Eye (tissue), 1 donor: ENCODE results near the gene CETP.
"Not testable (repeated sequence)": the region's sequence is repeated elsewhere in the genome, so short reads cannot be mapped to it uniquely, and the experiment has no call there.

Experiments
- DNase-seq: peaks from one replicate; pipeline ENCODE4 v3.0.0-alpha.2; 2015

Gene CETP

DNA sequence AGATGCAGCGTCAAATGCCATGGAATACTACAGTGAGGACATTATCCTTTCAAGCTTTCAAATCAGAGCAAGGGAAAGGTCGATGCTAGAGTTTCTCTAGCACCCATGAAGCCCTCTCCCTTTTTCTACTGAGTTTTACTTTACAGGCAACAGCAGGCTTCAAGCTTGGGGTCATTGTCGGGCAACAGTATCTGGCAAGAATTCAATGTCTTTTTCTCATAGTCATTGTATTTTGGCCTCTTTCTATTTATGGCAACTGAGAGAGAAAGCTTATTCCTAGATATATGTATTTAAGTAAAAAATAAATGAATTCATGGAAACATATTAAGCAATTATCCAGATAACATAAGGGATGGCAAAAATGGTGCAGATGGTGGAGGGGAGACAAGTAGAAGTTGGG is 364 bp upstream of the CETP start:
- DNase-seq: no peak

DNA sequence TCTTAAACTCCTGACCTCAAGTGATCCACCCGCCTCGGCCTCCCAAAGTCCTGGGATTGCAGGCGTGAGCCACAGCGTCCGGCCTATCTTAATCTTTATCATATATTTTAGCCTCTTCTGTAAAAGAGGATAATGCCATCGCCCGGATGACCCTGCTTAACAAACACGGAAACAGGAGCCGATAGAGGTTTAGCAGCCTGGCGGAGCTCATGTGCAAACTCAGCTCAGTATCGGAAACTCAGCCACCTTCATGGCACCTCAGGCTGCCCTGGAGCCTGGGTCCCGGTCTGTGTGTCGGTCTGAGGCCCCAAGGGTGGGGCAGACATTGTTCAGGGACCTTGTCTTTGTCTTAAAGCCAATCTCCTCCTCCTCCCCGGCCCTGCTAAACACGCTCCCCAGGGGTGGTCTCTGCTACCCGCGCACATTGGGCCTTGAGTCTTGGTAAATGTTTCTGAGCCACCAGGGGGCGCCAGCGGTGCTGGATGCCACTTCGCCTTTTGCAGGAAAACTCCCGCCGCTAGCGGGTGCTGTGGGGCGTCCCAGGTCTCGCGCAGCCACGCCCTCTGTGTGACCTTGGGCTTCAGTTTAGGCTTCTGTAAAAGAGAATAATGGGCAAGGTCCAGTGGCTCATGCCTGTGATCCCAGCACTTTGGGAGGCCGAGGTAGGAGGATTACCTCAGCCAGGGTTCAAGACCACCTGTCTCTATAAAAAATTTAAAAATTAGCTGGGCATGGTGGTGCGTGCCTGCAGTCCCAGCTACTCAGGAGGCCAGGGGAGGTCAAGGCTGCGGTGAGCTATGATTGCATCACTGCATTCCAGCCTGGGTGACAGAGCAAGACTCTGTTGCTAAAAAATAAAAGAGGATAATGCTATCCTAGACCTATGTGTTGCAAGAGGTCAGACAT is 2.7 kb downstream of the CETP start:
- DNase-seq: peak; percentile 89

DNA sequence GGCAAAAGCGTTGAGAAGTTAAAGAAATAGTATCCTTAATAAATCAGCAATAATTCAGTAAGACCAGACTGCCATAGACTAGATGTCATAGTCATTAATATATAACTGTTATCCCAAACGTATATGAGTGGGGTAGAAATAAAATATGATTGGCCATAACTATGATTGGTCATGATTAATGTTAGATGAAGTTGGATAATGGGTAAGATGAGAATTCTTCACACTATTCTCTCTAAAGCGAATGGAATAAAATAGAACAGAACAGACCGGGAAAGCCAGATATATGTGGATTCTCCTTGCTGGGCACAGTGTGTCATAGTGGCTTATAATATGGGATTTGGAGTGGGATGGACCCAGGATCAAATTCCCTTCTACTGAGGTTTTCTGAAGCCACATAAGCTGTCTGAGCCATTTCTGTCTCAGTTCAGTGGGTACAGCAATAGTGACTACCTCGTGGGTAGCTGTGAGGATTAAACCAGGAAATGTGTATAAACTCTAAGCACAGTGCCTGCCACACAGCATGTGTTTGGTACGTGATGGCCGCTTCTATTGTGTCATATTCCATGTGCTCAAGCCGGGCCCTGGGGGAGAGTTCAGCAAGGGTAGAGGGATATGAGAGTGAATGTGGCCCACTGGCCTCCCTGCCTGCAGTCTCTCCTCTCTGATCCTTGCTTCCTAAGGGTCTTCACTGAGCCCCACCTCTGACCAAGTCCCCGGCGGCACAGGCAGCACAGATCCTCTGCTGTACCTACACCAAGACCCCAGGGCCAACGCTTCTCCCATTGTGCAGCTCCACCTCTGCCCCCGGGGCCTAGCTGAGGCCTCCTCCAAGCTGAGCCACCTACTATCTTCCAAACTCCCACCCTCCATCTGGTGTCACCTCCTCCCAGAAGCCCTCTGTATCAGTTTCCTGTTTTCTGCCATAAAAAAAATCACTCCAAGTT is 3.7 kb downstream of the CETP start:
- no peak for DNase-seq

GRCh38 chr16:56966093-56966475 is 4.3 kb downstream of the CETP start:
- DNase-seq: no peak

DNA sequence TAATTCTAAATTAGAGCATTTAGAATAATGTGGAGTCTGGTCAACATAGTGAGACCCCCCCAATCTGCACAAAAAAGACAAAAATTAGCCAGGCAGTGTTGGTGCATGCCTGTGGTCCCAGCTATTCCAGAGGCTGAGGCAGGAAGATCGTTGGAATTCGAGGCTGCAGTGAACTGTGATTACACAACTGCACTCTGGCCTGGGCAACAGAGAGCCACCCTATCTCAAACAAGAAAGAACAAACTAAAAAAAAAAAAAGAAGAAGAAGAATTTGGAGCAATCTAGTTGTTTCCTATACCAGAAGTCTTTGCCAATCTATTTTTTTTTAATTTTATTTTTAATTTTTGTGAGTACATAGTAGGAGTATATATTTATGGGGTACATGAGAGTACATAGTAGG is 6.0 kb downstream of the CETP start:
- DNase-seq: no peak

- no peak for DNase-seq
Observed at GRCh38 chr16:56969769-56970168, 8.0 kb downstream of the CETP start.

DNA sequence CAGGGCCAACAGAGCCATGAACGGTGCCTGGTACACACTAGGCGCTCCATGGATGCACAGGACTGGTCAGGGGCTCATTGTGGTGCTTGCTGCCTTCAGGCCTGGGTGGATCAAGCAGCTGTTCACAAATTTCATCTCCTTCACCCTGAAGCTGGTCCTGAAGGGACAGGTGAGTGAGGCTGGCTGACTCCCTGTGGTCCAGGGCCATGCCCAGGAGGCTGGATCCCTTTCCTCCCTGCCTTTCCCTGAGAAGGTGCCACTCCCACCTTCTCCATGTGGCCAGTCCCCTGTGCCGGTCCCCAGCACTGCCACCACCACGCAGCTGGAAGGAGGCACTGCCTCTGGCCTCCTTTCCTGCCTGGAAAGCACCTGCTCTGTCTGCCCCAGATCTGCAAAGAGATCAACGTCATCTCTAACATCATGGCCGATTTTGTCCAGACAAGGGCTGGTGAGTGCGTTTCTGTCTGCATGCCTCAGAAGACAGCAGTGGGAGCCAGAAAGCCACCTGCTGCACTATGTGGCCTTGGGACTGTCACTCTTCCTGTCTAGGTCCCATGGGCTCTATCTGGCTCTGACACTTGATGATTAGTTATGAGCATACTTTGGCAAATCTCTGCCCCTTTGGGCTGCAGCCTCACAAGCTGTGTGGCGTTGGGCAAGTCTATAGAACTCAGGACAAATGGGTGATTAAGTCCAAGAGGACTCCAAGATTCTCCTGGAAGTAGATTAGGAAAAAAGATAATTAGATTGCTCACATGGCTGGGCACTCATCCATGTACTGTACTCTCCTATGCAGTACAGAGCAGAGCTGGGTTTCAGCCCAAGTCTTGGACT is 9.4 kb downstream of the CETP start:
- DNase-seq: no peak

GRCh38 chr16:56971768-56972043 is 10.0 kb downstream of the CETP start:
- no peak for DNase-seq

- no peak for DNase-seq
Observed at GRCh38 chr16:56972403-56973293, 10.9 kb downstream of the CETP start.

- no peak for DNase-seq
Observed at GRCh38 chr16:56973294-56973689, 11.5 kb downstream of the CETP start.

GRCh38 chr16:56973899-56974298 is 12.1 kb downstream of the CETP start:
- not testable (repeated sequence) for DNase-seq

DNA sequence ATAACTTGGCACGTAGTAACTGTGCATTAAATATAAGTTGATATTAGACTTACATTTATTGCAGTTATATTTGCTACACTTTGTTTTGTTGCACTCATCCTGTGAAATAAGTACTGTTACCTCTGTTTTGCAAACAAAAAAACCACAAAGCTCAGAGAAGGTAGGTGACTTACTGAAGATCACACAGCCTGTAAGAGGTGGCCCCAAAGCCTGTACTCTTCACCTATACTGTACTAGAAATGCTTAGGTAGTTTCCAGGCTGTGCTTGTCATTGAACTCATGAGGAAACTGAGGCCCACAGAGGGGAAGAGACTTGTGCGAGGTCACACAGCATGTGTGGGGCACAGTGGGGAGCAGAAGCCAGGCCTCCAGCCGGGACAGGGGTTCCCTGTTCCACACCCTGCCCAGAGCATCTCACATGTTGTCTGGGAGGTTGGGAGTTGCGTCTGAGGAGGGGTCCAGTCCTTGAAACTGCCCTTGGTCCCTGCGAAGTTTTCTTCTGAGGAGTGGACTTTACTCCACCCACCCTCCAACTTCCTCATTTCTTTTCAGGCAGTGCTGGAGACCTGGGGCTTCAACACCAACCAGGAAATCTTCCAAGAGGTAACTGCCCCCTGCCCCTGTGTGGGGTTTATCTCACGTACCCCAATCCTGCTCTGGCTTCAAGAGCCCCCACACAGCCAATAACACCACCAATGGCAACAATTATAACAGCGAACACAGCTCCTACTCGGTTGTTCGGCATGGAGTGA is 13.0 kb downstream of the CETP start:
- no peak for DNase-seq

DNA sequence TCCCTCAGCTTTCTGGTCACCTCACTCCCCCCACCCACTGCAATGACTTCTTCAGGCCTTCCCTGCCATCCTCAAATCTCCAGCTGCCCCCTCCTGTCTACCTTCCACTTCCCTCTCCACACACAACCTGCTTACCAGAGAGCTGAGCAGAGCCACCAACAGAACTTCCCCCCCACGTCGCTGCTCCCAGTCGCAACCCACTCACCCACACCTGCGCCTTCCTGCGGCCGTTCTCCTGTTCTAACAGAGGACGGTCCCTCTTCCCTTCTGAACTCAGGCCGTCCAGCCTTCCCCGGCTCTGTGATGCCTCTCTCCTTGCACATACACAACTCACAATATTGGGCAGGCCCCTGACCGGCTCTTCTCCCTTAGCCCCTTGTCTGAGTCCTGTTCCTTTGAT is 14.0 kb downstream of the CETP start:
- no peak for DNase-seq

DNA sequence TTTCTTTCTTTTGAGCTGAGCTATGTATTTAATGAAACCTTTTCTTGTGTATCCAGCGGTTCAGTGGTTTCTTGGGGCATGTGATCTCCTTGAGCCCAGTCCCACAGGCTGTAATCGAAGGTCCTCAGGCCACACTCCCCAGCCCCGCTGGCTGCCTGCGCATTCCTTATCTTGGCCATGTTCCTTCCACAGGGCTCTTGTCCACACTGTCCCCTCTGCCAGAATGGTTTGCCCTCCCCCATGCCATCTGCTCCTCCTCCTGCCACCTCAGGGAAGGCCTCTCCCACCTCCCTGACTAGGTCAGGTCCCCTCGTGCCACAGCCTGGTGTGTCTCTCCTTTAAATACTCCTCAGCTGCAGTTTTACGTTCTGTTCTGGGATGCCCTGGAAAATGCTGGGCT is 15.5 kb downstream of the CETP start:
- no peak for DNase-seq

- DNase-seq: no peak
Observed at GRCh38 chr16:56977823-56978430, 16.2 kb downstream of the CETP start.

DNA sequence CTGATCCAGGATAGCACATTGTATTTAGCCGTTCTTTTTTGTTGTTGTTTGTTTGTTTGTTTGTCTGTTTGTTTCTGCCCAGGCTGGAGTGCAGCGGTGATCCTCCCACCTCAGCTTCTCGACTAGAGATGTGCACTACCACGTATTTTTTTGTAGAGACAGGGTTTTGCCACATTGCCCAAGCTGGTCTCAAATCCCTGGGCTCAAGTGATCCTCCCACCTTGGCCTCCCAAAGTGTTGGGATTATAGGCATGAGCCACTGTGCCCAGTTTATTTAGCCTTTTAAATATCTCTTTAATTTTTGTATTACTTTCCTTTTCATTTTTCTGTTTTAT is 18.4 kb downstream of the CETP start:
- no peak for DNase-seq

GRCh38 chr16:56980792-56981724 is 19.3 kb downstream of the CETP start:
- no peak for DNase-seq

GRCh38 chr16:56981729-56982271 is 20.1 kb downstream of the CETP start:
- no peak for DNase-seq

DNA sequence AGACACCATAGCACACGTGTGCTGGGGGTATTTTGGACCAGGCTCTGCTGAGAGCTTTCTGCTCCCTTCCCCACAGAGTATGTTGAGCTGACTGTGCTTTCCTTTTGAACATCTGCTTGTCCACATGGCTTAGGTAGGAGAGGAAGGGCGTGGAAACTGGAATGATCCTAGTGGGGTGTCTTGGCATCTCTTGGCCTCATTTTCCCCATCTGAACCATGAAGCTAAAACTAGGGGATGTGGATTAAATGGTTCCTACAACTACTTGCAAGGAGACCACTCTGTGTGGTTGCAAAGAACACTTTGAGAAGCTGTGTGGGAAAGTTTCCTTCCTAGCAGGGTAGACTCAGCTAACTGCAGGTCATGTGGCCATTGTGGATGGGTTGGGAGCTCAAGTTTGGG is 20.9 kb downstream of the CETP start:
- DNase-seq: no peak
